Tibial nerve (tissue), 4 donors: ENCODE results near the gene BARX1. TPM values are rescaled to one million over a fixed set of nuclear protein-coding genes. Genes with fewer than 3 reads are reported as not detected.
"Not testable (repeated sequence)": the region's sequence is repeated elsewhere in the genome, so short reads cannot be mapped to it uniquely, and the experiment has no call there.

Experiments
- DNase-seq, 2 donors: peaks; one replicate each; pipeline ENCODE4 v3.0.0-alpha.2; 2019; ENCODE audit warnings: low spot score in 2 of 2
- H3K27ac ChIP-seq, 4 donors: fragments of 200-600 bp; sonication (generic) in 3 of 4; one replicate each; pipeline ENCODE4 v1.5.1; 2017 to 2019; ENCODE audit warnings: mild to moderate bottlenecking in 1 of 4
- H3K27me3 ChIP-seq, 2 donors: fragments of 200-600 bp; sonication (generic) in 1 of 2; one replicate each; pipeline versions ENCODE4 v1.5.1 to v1.6.0; 2017 to 2019
- H3K36me3 ChIP-seq, 3 donors: fragments of 200-600 bp; sonication (generic); one replicate each; pipeline ENCODE4 v1.5.1; 2018 to 2019
- H3K4me1 ChIP-seq, 4 donors: fragments of 200-600 bp; sonication (generic) in 3 of 4; one replicate each; pipeline ENCODE4 v1.5.1; 2017 to 2019
- H3K4me3 ChIP-seq, 4 donors: fragments of 200-600 bp; sonication (generic) in 3 of 4; one replicate each; pipeline ENCODE4 v1.5.1; 2017 to 2019; ENCODE audit warnings: mild to moderate bottlenecking in 1 of 4, moderate library complexity in 1 of 4
- H3K9me3 ChIP-seq, 4 donors: fragments of 200-600 bp; sonication (generic) in 3 of 4; one replicate each; pipeline ENCODE4 v1.5.1; 2017 to 2019
- EP300 ChIP-seq, 2 donors: sonication (generic); formaldehyde crosslinking; IDR thresholded peaks; one replicate each; pipeline ENCODE4 v1.6.1; 2017; ENCODE audit warnings: antibody characterized with exemption in 2 of 2, mild to moderate bottlenecking in 1 of 2
- POLR2A ChIP-seq, 2 donors: fragments of 450-650 bp; IDR thresholded peaks; one replicate each; pipeline ENCODE4 v1.6.1; 2017; ENCODE audit warnings: antibody characterized with exemption in 2 of 2, mild to moderate bottlenecking in 2 of 2, moderate library complexity in 2 of 2
- WGBS, 2 donors: methylation state at CpG; one replicate each; pipeline ENCODE4 v1.1.5; 2018; 5-methylcytosine and 5-hydroxymethylcytosine counted together
- total RNA-seq, 4 donors: library from RNA; depleted of rRNA; stranded (reverse); fragments of >200 nt; gene quantifications; one replicate each; pipeline ENCODE4 v1.1.0, GENCODE V29; 2016
- TF ChIP-seq, protein P1 (sequence below), 5 experiments: fragments of 200-600 bp in 3 of 5; fragments of 450-650 bp in 2 of 5; sonication (generic) in 3 of 5; IDR thresholded peaks; one replicate each; pipeline ENCODE4 v1.5.1; 2016 to 2019; ENCODE audit warnings: antibody characterized with exemption in 5 of 5, mild to moderate bottlenecking in 3 of 5, moderate library complexity in 2 of 5

Gene BARX1
- total RNA-seq, 4 donors from 2014 or later = not detected

DNA sequence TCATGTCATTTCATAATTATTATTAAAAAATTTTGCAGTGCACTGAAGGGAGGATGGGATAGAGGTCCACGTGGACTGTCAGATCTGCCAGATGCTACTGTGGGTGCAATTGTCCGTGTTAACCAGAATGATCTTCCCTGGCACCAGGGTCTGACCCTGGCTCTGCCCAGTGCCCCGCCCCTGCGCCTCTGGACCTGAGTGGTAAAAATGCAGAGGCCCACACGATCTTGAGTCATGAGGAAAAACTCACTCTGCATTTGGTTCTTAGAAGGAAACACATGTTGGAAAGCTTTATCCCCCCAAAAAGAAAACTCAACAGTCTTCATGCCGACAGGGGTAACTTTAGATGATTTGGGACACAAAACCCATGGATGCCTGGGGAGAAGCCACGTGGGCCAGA, 20.1 kb upstream of the BARX1 start:
- TF ChIP-seq, protein P1, sequence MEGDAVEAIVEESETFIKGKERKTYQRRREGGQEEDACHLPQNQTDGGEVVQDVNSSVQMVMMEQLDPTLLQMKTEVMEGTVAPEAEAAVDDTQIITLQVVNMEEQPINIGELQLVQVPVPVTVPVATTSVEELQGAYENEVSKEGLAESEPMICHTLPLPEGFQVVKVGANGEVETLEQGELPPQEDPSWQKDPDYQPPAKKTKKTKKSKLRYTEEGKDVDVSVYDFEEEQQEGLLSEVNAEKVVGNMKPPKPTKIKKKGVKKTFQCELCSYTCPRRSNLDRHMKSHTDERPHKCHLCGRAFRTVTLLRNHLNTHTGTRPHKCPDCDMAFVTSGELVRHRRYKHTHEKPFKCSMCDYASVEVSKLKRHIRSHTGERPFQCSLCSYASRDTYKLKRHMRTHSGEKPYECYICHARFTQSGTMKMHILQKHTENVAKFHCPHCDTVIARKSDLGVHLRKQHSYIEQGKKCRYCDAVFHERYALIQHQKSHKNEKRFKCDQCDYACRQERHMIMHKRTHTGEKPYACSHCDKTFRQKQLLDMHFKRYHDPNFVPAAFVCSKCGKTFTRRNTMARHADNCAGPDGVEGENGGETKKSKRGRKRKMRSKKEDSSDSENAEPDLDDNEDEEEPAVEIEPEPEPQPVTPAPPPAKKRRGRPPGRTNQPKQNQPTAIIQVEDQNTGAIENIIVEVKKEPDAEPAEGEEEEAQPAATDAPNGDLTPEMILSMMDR (IDR thresholded peaks at IDR 0.05) = no peak
- TF ChIP-seq EP300 (IDR thresholded peaks at IDR 0.05) (no peak), POLR2A (IDR thresholded peaks at IDR 0.05) (no peak)
- Histone ChIP-seq H3K27me3 (no peaks in the 10 kb centered on the region), H3K4me3 (no peak overlapping the region), H3K36me3 (no peaks in the 10 kb centered on the region), H3K9me3 (peaks cover 0 to 17% (median 2%) of the 10 kb centered on the region in 4 donors), H3K4me1 (no peaks in the 10 kb centered on the region), H3K27ac (no peak overlapping the region)
- 78 to 82% methylated on average over 7 of the region's 7 CpGs for WGBS, 2 donors
- DNase-seq = no peak

DNA sequence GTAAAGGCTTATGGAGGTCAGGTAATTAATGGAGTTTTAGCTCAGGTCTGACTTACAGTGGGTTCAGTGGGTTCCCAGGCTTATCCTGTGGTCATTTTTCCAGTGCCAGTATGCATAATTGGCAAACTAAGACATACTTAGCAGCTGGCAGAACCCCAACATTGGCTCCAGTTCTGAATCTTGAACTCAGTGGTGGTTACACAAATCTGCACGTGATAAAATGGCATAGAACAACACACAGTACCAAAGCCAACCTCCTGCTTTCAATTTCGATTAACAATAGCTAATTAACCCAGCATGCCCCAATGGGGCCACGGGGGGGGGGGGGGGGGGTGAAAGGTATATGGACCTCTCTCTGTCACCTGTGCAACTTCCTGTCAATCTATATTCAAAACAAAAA, 19.0 kb upstream of the BARX1 start:
- WGBS, 2 donors = 62 to 63% methylated on average over 3 of the region's 3 CpGs
- Histone ChIP-seq H3K36me3 (no peaks in the 10 kb centered on the region), H3K27me3 (no peaks in the 10 kb centered on the region), H3K9me3 (peaks cover 0 to 17% (median 2%) of the 10 kb centered on the region in 4 donors), H3K4me1 (no peaks in the 10 kb centered on the region), H3K27ac (no peak overlapping the region), H3K4me3 (no peak overlapping the region)
- TF ChIP-seq, protein P1 (IDR thresholded peaks at IDR 0.05) = no peak
- no peak for DNase-seq

DNA sequence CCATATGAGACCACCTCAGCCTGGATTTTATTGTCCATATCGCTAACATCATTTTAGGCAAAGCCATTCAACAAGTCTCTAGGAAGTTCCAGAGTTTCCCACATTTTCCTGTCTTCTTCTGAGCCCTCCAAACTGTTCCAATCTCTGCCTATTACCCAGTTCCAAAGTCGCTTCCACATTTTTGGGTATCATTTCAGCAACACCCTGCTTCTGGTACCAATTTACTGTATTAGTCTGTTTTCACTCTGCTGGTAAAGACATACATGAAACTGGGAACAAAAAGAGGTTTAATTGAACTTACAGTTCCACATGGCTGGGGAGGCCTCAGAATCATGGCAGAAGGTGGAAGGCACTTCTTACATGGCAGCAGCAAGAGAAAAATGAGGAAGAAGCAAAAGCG, 17.5 kb upstream of the BARX1 start:
- H3K36me3 ChIP-seq, H3K27me3 ChIP-seq, H3K4me1 ChIP-seq, DNase-seq, H3K27ac ChIP-seq, H3K4me3 ChIP-seq: not testable (repeated sequence)
- H3K9me3 ChIP-seq = peaks cover 0 to 17% (median 2%) of the 10 kb centered on the region in 4 donors
- WGBS, 2 donors = 91 to 92% methylated on average over 3 of the region's 3 CpGs

- TF ChIP-seq EP300 (IDR thresholded peaks at IDR 0.05) (no peak), POLR2A (IDR thresholded peaks at IDR 0.05) (no peak)
- TF ChIP-seq, protein P1 (IDR thresholded peaks at IDR 0.05) = no peak
- H3K27ac ChIP-seq = no peak overlapping the region
- 90 to 92% methylated on average over 3 of the region's 3 CpGs for WGBS, 2 donors
- no peaks in the 10 kb centered on the region for H3K27me3 ChIP-seq
- no peaks in the 10 kb centered on the region for H3K4me1 ChIP-seq
- H3K36me3 ChIP-seq = no peaks in the 10 kb centered on the region
- no peak overlapping the region for H3K4me3 ChIP-seq
- DNase-seq = no peak
- peaks cover 0 to 17% (median 2%) of the 10 kb centered on the region in 4 donors for H3K9me3 ChIP-seq
Observed at GRCh38 chr9:93969328-93969661, 14.1 kb upstream of the BARX1 start.

DNA sequence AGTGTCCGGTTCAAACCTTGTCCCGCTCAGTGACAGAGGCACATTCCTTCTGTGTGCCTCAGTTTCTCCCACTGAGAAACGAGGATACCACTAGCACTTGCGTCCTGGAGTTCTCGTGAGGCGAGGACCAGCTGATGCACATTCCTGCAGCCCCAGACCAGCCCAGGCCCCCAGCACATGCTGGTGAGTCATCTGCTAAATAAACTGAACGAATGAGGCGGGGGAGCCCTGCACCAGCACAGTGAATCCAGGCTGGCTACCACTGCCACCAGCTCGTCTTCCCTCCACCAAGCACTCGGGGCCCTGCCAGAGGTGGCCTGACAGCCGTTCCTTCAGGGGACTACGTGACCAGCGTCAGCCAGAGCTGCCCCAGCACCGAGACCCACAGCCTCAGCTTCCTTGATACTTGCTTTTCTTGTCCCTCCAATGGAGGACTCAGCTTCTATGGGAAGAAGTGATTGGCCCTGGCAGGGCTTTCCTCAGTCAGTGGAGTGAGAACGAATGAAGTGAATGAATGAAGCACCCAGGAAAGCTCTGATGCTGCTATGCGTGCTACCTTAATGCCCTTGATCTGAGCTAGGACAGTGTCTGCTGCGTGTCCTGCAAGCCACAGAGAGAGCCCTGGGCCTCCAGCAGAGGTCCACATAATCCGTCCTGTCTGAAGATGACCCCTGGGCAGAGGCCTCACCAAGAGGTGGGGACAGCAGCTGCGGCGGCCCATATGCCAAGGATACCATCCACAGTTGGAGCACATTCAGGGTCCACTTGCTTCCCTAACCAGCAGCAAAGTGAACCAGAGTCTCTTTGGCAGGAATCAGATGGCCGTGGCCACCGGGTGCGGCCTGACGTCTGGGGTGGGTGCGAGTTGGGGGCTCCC, 13.5 kb upstream of the BARX1 start:
- WGBS, 2 donors = 85 to 88% methylated on average over 25 of the region's 25 CpGs
- DNase-seq = no peak
- Histone ChIP-seq H3K36me3 (no peaks in the 10 kb centered on the region), H3K4me3 (no peak overlapping the region), H3K4me1 (no peaks in the 10 kb centered on the region), H3K27ac (no peak overlapping the region), H3K27me3 (no peaks in the 10 kb centered on the region), H3K9me3 (peaks cover 0 to 15% (median 2%) of the 10 kb centered on the region in 4 donors)
- TF ChIP-seq, protein P1 (IDR thresholded peaks at IDR 0.05) = no peak
- no peak for TF ChIP-seq EP300 (IDR thresholded peaks at IDR 0.05)
- no peak for TF ChIP-seq POLR2A (IDR thresholded peaks at IDR 0.05)
